ENCODE results near the gene ADGRB3.
"Not testable (repeated sequence)": the region's sequence is repeated elsewhere in the genome, so short reads cannot be mapped to it uniquely, and the experiment has no call there.

ADGRB3 gene

DNA sequence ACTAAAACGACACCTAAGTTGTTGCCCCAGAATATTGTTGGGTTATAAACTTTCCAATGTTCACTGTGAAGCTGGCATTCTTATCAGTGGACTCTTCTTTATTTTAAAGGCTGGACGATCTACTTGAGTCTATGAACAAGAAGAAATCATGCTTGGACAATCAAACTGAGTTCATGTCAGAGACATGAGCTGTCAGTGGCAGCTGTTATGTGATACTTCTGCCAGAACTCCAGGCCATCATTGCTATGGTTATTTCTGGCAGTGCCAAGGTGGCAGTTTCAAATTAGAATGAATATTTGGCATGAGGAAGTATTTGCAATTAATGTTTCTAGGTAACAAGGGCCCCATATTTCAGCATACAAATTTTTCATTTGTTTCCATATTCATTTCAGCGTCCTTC is 744.4 kb downstream of the ADGRB3 start:
- no peak for DNase-seq

DNA sequence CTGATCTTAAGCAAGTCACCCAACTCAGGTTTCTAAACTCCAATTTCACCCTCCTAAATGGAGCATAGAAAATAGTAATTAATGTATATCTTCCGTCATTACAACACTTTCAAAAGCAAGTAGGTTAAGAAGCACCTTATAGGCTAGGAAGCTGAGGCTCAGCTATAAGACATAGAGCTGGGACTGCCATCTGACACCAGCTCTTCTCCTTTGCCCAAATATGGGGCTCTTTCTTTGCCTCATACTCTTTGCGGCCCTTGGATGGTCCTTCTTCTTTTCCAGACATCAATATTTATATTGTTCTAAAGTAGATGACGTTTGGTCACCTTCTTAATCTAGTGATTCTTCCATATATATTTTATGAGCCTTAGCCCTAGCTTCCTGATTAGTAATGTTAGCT is 748.5 kb downstream of the ADGRB3 start:
- no peak for DNase-seq

DNA sequence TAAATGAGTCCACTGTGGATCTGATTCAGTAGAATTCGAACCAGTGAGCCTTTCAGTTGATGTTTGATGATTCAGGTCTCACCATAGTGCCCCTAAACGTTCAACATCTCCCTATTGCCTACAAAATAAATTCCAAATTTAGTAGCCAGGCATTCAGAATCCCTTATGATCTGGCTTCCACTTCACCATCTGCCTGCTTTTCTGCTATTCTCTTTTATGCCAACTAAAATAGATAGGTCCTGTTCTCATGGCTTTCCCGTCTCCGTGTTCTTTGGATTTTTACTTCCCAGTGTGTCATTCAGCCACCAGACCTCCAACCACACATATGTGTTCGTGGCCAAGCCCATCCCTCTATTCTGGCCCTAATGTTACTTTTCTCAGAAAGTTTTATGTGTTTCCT is 751.3 kb downstream of the ADGRB3 start:
- DNase-seq = no peak

DNA sequence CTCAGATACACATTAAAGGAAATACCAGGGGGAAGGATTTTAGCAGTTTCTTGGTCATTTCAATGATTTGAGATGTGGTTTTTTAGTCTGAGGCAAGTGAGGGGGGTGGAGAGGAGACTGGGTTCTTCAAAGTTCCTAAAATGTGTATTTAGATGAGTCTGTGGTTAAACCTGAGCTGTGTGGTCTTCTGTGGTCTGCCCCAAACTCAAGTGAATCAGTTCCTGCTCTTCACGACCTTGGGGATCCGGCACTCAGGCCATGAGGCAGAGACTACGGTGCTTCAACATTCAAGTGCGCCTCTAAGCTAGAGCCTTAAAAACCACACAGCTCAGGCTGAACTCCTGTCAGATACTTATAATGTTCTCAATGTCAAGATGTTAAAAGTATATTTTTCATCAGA is 755.0 kb downstream of the ADGRB3 start:
- no peak for DNase-seq

DNA sequence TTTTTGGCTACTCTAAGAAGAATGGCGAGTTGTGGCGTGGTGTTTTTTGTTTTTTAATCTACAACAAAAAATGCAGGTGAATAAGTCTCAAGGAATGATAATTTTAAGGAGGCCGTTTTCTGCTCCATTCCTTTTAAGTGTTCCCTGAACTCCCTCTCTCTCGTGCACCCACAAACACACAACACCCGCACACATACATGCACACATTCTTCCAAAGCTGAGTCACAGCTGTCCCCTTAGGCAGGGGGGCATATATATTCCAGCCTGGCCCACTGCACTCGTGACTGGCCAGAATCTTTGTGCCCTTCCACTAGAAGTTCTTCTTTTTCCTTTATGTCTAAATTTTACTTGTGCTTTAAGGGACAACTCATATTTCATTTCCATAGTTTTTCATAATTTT is 756.0 kb downstream of the ADGRB3 start:
- DNase-seq = no peak

DNA sequence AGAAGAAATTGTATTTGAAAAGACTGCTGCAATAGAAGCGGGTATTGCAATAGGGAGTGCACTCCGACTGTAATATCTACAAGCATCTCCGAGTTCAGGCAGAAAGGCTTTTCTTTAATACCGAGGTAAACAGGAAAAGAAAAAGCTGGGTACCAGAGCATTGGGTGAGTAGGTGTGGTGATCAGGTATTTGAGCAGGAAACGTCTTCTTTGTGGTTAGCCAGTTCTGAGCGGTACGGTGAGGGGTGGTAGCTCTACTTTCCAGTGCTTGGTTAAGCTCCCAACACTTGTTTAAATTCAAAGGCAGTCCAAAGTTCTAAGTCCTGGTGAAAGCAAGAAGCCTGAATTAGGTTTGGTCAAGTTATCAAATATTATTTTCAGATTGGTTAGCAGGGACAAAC is 757.7 kb downstream of the ADGRB3 start:
- no peak for DNase-seq

DNA sequence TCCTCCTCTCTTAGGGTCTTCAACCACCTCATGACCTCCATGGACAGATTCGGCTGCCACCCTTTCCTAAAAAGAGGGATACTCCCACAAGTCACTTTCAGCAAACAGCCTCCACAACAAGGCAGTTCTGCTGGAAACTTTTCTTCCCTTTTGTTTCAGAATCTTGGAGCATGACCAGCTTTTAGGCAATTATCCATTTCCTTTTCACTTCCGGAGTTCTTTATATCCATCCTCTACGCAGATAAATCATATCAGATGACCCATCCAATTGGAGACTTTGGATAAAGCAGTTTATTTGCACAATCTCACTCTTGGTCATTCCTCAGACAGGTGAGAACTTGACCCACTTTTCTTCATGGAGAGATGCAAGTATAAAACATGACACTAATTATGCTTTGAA is 763.2 kb downstream of the ADGRB3 start:
- DNase-seq = no peak

DNA sequence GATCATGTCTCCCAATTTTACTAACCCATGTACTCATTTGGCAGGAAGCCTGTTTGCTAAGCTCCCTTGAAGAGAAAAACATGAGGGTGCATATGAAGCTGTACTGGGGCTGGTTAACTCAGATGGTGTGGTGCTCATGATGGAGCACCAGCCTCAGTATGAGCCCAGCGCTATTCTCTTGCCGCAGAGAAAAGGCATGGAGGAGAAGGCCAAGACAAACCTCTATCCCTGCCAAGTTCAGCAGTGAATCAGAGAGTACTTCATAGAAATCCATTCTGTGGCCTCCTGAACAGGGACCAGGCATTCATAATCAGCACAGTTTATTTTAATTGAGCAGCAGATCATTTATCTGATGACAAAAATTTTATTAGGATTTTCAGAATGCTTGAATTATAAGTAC is 763.6 kb downstream of the ADGRB3 start:
- DNase-seq = no peak

DNA sequence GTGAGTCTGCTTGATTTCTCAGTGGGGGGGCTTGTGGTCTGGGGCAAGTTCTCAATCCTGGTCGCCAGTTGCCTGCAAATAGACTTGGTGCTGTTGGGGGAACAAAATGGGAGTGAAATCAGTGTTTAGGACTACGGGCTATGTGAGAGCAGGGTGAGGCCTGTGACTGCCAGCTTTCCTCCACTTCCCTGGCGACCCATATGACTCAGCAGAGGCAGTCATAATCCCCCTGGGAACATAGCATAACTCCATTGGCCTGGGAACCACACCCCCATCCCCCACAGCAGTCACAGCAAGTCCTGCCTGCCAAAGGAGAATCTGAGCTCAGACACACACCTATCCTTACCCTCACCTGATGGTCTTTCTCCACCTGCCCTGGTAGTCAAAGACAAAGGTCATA is 773.8 kb downstream of the ADGRB3 start:
- no peak for DNase-seq

DNA sequence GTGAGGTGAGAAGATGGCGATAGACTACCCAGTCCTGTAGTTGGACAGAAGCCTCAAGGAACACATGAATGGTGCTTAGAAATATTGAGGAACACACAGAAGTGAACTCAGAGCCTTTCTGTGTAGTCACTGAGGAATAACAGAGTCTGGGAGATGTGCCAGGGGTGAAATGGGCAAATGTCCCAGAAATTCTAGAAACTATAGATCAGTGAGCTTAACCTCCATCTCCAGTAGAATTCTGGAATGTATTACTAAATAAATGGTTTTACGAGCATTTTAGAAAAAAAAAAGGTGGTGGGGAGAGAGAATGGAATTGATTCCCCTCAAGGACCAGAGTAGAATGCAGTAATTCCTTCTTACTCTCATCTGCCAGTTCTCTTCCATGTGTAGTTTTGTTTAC is 781.7 kb downstream of the ADGRB3 start:
- DNase-seq = no peak

DNA sequence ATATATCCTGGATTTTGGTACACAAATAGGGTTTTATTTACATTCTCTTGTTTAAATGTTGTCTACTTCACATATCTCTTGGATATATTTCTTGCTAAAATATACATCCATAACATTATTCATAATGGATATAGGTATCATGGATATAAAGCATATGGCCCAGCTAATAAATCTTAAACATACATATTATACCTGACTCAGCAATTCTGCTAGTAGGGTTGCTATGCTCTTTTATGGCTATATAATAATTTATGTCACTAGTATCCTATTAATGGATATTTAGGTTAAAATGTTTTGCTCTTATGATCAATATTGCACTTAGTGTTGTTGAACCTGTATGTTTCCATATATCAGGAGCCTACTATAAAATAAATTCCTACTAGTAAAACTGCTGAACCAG is 786.2 kb downstream of the ADGRB3 start:
- no peak for DNase-seq

DNA sequence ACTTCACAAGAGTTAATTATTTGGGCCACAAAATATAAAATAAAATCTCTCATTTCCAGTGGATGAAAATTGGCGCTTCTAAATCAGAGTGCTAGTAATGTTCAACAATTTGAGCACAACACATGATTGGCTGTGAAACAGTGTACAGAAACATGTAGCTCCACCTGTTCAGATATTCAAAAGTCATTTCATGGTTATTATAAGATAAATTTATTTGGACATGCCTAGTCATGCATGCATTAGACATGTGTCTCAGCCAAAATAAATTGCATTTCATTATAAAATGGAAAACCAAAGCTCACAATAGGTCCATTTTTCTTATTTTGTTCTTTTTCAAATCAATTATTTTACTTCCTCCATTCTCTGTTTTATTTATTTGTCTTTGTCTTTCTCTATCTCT is 786.9 kb downstream of the ADGRB3 start:
- no peak for DNase-seq

DNA sequence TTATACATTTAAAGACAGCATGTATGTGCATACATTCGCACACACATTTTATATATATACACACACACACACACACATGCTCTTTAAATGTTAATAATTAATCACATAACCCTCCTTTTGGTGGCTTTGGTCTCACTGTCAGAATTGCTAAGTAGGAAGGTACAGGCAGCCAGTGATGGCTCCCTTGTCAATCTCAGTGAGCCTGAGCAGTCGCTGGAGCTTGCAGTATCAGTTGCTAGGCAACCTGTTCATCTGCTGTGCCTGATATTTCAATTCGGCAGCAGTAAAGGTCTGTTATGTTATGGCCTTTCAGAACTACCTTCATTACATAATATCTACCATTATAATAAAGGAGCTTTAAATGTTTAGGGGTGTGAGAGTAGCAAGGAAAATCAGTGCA is 787.4 kb downstream of the ADGRB3 start:
- no peak for DNase-seq

DNA sequence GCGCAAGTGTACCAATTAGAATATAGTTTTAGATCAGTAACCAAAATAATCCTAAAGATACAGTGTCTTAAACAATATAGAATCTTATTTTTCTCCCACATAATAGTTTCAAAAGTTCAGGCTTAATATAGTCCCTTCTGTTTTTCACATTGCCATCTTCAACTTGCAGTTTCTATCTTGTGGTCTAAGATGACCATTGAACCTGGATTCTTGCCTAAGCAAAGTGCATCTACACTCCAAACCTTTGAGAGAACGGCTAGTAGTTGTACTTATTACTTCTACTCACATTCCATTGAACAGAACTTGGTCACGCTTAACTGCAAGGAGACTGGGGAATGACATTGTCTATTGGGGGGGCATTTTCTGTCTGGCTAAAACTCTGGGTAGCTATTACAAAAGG is 788.7 kb downstream of the ADGRB3 start:
- no peak for DNase-seq

DNA sequence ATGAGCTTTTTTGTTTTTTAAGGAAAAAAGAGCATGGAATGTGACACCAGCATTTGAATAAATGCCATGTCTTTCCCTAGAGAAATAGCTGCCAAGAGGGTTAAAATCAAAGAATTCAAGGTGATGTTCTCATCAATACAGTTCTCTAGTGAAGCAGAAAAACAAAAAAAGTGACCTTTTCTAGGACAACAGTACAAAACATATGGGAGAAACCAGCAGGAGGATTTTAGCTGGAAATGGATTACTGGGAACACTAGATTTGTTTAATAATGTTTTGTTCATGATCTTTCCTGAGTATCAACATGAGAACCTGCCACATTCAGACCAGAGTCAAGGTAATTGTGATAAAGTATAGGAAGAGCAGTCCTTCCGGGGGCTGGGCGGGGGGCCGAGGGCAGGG is 789.5 kb downstream of the ADGRB3 start:
- no peak for DNase-seq

DNA sequence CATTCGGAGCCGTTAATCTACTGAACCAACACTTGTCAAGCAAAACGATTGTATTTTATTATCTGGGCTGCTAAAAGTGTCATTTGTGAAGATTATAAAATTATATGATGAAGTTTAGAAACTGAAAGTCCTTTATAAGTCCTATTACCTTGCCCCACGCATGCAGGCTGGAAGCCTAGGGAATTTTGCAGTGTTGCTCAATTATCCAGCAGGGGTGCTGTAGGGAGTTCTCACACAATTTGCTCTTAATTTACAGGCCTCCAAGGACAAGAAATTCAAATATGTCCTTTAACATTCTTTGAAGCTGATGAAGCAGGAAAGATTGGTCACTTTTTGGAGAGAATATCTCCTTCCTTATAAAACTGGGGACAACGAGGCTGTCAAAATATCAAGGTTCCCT is 792.8 kb downstream of the ADGRB3 start:
- DNase-seq = no peak

DNA sequence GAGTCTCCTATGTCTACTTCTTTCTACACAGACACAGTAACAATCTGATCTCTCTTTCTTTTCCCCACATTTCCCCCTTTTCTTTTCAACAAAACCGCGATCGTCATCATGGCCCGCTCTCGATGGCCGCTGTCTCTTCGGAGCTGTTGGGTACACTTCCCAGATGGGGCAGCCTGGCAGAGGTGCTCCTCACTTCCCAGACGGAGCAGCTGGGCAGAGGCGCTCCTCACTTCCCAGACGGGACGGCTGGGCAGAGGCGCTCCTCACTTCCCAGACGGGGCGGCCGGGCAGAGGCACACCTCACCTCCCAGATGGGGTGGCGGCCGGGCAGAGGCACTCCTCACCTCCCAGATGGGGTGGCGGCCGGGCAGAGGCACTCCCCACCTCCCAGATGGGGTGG is 797.1 kb downstream of the ADGRB3 start:
- not testable (repeated sequence) for DNase-seq

DNA sequence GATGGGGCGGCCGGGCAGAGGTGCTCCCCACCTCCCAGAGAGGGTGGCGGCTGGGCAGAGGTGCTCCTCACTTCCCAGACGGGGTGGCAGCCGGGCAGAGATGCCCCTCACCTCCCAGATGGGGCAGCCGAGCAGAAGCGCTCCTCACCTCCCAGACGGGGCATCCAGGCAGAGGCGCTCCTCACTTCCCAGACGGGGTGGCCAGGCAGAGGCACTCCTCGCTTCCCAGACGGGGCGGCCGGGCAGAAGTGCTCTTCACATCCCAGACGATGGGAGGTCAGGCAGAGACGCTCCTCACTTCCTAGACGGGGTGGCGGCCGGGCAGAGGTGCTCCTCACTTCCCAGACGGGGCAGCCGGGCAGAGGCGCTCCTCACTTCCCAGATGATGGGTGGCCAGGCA is 798.0 kb downstream of the ADGRB3 start:
- DNase-seq = not testable (repeated sequence)

DNA sequence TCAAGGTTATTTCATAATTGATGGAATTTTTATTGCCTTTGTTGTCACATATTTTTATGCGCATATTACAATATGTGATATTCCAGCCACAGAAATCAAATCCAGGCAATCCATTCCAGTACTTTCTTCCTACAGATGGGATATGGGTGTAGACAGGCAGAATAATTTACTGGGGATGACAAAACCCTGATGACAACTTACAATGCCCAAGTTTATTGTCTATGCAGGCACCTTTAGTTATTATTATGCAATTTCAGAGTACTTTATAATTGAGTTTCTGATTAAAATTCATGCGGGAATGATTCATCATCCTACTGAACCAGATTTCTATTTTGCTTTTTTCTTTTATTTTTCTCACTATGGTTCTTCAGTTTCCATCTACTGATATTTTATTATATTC is 803.0 kb downstream of the ADGRB3 start:
- DNase-seq = no peak
